Inflammatory macrophage (primary cell): ENCODE data around the gene USP49.

Experiments
- DNase-seq, 2 donors: peaks; one replicate each; pipeline ENCODE4 v3.0.0-alpha.2; 2020 to 2022

Gene USP49

GRCh38 chr6:41805830-41806774 is 89.1 kb downstream of the USP49 start:
- DNase-seq: no peak

DNA sequence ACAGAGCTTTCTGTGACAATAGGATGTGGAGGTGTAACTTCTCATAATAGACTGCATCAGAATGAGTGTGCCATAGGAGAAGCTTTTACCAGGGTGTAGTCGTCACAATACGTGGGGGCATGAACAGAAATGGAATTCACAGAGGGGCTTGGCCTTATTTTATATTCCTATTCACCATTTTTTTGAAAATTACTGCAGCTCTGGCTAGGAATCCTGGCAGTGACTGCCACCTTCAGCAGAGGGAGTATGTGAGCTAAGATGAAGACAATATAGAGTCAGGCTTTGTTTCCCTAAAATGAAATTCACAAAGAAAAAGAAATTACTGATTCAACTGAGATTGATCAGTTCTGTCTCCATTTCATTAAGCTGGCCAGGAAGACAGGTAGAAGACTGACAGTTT is 93.8 kb downstream of the USP49 start:
- DNase-seq: peak; percentile 17 to 25

GRCh38 chr6:41799559-41799911 is 95.6 kb downstream of the USP49 start:
- no peak for DNase-seq

DNA sequence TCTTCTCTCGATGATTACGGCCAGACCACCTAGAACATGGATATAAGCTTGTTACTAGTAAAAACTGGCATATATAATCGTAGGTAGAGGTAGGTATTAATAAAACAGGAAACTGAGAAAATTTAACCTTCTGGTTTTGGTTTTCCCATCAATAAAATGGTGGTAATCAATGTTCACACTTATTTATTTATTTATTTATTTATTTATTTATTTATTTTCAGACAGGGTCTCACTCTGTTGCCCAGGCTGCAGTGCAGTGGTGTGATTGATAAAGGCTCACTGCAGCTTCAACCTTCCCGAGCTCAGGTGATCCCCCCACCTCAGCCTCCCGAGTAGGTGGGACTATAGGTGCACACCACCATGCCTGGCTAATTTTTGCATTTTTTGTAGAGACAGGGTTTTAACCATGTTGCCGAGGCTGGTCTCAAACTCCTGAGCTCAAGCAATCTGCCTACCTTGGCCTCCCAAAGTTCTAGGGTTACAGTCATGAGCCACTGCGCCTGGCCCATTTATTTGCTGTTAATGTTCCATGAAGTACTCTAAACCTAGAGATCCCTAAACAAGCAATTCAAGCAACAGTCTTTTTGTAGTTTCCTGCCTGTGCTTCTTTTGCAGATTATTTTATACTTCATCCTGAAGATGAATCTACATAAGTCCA is 96.1 kb downstream of the USP49 start:
- no peak for DNase-seq

DNA sequence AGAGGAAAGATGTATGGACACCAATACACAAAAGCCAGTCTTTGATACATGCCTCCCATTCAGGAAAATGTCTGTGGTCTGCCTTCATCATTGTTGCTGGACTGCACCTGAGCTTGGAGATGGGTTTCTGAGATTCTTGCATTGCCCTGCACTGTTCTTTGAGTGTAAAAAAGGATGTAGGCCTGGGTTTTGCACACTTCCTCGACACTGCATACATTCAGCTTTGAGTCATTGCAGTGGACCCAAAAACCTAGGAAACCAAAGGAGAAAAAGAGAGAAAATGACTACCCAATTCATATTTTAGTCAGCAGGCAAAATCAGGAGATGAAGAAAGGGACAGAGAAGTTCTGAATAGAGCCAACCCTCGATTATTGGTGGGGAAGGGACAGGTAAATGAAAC is 98.7 kb downstream of the USP49 start:
- no peak for DNase-seq

- no peak for DNase-seq
Measured at GRCh38 chr6:41791984-41792383, 103.2 kb downstream of the USP49 start.

DNA sequence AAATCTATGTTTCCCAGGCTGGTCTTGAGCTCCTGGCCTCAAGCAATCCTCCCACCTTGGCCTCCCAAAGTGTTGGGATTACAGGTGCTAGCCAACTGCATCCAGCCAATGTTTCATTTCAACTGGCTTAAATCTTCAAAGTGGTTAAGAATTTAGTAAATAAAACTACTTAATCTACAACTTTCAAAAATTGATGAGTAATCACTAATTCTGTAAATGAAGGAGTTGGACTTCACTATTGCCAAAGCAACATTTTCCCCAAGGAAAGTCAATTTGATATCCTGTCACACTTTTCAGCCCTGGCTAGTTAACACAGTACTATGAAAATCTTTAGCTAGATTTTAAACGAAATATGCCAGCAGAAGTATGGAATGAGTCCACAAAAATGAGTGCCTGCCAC is 103.9 kb downstream of the USP49 start:
- no peak for DNase-seq

- DNase-seq: peak; percentile 20 to 51
Measured at GRCh38 chr6:41790045-41790444, 105.1 kb downstream of the USP49 start.

GRCh38 chr6:41789390-41789724 is 105.8 kb downstream of the USP49 start:
- DNase-seq: no peak

GRCh38 chr6:41787219-41787917 is 107.8 kb downstream of the USP49 start, which contains the start of gene TOMM6:
TOMM6 (plus strand) TSS chr6:41787694; CDS start chr6:41787698, 4 bp downstream.
- peak; percentile 96 for DNase-seq

GRCh38 chr6:41786451-41787218 is 108.5 kb downstream of the USP49 start:
- peak; percentile 78 to 87 for DNase-seq

DNA sequence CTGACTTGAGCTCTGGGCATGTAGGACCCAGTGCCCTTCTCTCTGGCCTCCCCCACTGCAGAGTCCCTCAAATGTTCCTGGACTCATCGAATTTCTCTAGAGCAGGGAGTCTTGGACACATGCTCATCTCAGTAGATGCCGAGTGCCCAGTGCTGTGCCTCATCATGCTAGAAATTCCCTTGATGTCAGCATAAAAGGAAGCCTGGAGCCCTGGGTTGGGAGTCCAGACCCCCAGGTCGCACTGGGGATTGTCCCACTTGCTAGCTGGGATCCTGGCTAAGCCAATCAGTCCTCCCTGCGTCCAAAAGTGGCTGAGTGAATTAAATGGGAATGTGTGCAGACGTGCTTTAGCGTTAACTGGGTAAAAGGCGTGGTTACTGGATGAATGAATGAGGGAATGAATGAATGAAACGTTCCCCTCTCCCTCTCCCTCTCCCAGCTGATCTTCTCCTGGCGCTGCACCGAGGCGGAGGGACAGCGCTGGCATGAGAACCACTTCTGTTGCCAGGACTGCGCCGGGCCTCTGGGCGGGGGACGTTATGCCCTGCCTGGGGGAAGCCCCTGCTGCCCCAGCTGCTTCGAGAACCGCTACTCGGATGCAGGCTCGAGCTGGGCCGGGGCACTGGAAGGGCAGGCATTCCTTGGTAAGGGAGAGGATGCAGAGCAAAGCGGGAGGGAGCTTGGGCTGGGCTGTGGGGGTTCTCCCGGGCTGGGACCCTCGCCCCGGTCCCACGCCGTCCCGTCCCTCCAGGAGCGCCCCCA is 109.3 kb downstream of the USP49 start:
- no peak for DNase-seq

DNA sequence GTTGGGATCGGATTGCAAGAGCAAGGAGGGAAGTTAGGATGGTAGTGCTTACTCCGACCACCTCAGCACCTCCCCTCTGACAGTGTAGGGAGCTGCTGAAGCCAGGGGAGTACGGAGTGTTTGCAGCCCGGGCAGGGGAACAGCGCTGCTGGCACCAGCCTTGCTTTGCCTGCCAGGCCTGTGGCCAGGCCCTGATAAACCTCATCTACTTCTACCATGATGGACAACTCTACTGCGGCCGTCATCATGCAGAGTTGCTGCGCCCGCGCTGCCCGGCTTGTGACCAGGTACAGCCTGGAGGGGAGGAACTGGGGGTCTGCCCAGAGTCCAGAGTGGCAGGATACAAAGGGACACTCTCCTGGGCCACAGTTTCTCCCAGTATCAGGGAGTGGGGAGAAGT is 109.9 kb downstream of the USP49 start:
- DNase-seq: no peak

DNA sequence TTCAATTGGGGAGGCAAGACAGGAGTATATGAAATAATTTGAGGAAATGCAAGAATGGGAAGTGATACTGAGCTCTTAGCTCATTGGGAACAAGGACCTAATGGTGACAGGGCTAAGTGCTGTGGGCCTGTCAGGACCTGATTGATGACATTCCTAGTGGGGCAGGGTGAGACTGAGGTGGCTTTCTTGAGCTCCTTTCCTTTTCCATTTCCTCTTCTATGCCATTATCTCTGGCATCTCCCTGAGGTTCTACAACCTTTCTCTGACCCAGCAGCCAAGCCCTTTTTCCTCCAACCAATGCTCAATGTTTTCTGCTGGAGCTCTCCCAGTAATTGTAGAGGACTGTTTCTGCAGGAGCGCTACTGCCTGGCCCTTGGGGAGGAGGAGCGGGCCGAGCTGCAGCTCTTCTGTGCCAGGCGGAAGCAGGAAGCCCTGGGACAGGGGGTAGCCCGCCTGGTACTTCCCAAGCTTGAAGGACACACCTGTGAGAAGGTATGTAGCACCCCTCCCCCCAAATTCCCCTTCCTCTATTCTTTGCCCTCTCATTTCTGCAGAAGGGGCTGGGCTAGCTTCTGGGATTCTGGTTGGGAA is 110.5 kb downstream of the USP49 start:
- peak; percentile 79 to 81 for DNase-seq

GRCh38 chr6:41783106-41783780 is 111.9 kb downstream of the USP49 start:
- no peak for DNase-seq

GRCh38 chr6:41781366-41781730 is 113.8 kb downstream of the USP49 start:
- DNase-seq: no peak

DNA sequence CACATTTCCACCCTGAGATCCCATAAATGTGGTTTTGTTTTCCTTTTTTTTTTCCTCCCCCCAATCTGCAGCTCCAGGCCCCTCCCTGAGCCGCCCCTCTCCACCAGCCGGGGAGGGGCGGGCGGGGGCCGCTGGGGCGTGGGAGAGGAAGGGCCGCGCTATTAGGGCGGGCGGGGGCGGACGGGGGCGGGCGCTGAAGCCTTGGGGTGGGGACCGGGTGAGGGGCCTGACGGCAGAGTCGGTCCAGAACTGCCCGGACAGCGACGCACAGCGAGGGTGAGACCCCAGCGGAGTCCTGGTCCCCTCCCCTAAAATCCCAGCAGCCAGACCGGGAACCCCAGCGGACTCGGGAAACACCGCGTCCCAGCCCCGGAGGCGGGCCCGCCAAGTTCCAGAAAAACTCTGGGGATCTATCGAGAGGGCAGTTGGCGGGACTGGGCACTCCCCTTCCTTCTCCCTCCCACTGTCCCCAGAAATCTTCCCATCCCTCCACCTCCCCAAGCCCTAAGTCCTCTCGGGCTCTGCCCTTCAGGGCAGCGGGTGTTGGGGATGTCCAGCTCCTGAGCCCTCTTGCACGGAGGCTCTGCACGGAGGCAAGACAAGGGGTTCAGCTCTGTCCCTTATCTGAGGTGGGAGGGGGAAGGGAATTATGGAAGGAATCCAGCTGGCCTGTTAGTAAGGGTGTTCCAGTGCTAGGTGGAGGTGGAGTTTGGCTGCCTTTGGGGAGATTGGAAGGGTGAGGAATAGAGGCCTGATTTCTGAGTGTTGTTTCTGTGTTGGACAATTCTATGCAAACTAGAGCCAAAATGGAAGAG is 114.4 kb downstream of the USP49 start, which contains the start of gene PRICKLE4:
Gene PRICKLE4, plus strand, starts transcription at position 232 of the 815 bp plus-strand sequence. CDS start 2,692 bp downstream, outside the sequence.
- DNase-seq: peak in 1 of 2 donors; percentile 26

GRCh38 chr6:41779788-41780550 is 115.2 kb downstream of the USP49 start, which contains the start of gene FRS3:
FRS3 (minus strand) TSS chr6:41779900; CDS start chr6:41776987, 2,913 bp downstream.
- DNase-seq: peak; percentile 97 to 99

DNA sequence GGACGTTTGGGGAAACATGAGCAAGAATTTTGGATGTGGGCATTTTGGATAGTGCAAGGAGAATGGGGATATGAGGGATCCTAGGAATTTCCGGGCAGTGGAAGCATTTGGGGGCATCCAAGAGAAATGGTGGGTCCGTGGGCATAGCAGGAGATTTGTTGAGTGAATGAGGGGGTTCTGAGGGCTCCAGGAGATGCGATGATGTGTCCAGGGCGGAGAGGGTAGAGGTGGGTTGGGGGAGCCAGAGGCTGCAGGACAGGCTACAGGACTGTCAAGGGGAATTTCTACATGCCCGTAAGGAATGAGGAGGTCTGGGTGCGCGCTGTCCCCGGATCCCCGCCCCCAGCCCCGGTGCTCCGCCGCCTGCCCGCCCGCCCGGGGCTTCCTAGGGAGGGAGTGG is 115.8 kb downstream of the USP49 start:
- no peak for DNase-seq
